Measurements from ENCODE around the gene CSTPP1.

CSTPP1 gene

GRCh38 chr11:46892838-46893237 lies 43.7 kb upstream of the CSTPP1 start:
- H3K4me3 ChIP-seq (ENCODE audit: low read length) = no peak overlapping the region
- no peak for DNase-seq (ENCODE audit: low read depth)
- TF ChIP-seq CTCF (IDR thresholded peaks at IDR 0.05; ENCODE audit: insufficient read depth, low read depth, low read length, missing control alignments) = no peak

GRCh38 chr11:46894506-46894905 lies 42.1 kb upstream of the CSTPP1 start:
- no peak for TF ChIP-seq CTCF (IDR thresholded peaks at IDR 0.05; ENCODE audit: insufficient read depth, low read depth, low read length, missing control alignments)
- no peak overlapping the region for H3K4me3 ChIP-seq (ENCODE audit: low read length)
- DNase-seq (ENCODE audit: low read depth) = no peak

GRCh38 chr11:46894961-46895360 lies 41.6 kb upstream of the CSTPP1 start:
- no peak overlapping the region for H3K4me3 ChIP-seq (ENCODE audit: low read length)
- DNase-seq (ENCODE audit: low read depth) = no peak
- no peak for TF ChIP-seq CTCF (IDR thresholded peaks at IDR 0.05; ENCODE audit: insufficient read depth, low read depth, low read length, missing control alignments)

- no peak overlapping the region for H3K4me3 ChIP-seq (ENCODE audit: low read length)
- no peak for DNase-seq (ENCODE audit: low read depth)
- TF ChIP-seq CTCF (IDR thresholded peaks at IDR 0.05; ENCODE audit: insufficient read depth, low read depth, low read length, missing control alignments) = no peak
Measured at GRCh38 chr11:46895821-46896220, 40.7 kb upstream of the CSTPP1 start.

GRCh38 chr11:46896719-46897406 lies 39.7 kb upstream of the CSTPP1 start:
- peak; percentile 49 for TF ChIP-seq CTCF (IDR thresholded peaks at IDR 0.05; ENCODE audit: insufficient read depth, low read depth, low read length, missing control alignments)
- H3K4me3 ChIP-seq (ENCODE audit: low read length) = no peak overlapping the region
- DNase-seq (ENCODE audit: low read depth) = peak; percentile 65

- TF ChIP-seq CTCF (IDR thresholded peaks at IDR 0.05; ENCODE audit: insufficient read depth, low read depth, low read length, missing control alignments) = no peak
- peak; percentile 80 for DNase-seq (ENCODE audit: low read depth)
- no peak overlapping the region for H3K4me3 ChIP-seq (ENCODE audit: low read length)
Measured at GRCh38 chr11:46898396-46899095, 38.0 kb upstream of the CSTPP1 start.

All from epithelial cell of esophagus (primary cell).